HepG2 (cell line): ENCODE data around the gene NDFIP2. TPM values are rescaled to one million over a fixed set of nuclear protein-coding genes. Genes with fewer than 3 reads are reported as not detected.

Experiments
- ATAC-seq: fragments of 200-7000 bp; cut with Tn5 transposase; 3 replicates; pipeline ENCODE4 v1.9.1; 2020; ENCODE audit warnings: mild to moderate bottlenecking, moderate library complexity
- BruUV-seq: library from RNA; stranded (reverse); fragments of 400-500 nt; replicated peaks from 2 replicates; lab custom pipeline; 2021; lab: Mats Ljungman, UMichigan
- CTCF ChIA-PET: fragments of 300-600 bp; formaldehyde crosslinking; extraction: SDS; loops from one replicate; lab custom pipeline; 2021; ENCODE audit warnings: low total read pairs, inconsistent platforms, low intra/inter-chr PET ratio; lab: Yijun Ruan, JAX
- POLR2A ChIA-PET: fragments of 350-600 bp; sonication (Branson Sonifier 250); formaldehyde crosslinking; loops from one replicate; lab custom pipeline; 2020; ENCODE audit warnings: antibody characterized with exemption, inconsistent platforms; lab: Yijun Ruan, JAX
- DNase-seq: peaks from one replicate; pipeline ENCODE4 v3.0.0-alpha.2; 2015; ENCODE audit warnings: low spot score
- FAIRE-seq: peaks from 3 replicates; lab custom pipeline; 2011; peaks lifted over from hg19 to GRCh38; lab: Jason Lieb, UNC
- H2AFZ ChIP-seq: one replicate; pipeline ENCODE4 v1.6.1; 2011; ENCODE audit warnings: low read length, inconsistent platforms
- H3K27ac ChIP-seq: fragments of 300-600 bp; 3 replicates; pipeline ENCODE4 v1.8.0; 2011; ENCODE audit warnings: mixed run types, mild to moderate bottlenecking, mixed read lengths, low read length, inconsistent platforms; ENCODE audit not compliant: insufficient read depth; ENCODE audit errors: extremely low read length
- H3K27me3 ChIP-seq, 2 experiments: fragments of 200-600 bp in 1 of 2; 2 replicates in 1 of 2; 3 replicates in 1 of 2; pipeline versions ENCODE4 v1.6.0 to v1.8.0; 2011; ENCODE audit warnings: low read length in 2 of 2, mild to moderate bottlenecking in 2 of 2, moderate library complexity in 2 of 2, inconsistent platforms in 1 of 2; ENCODE audit not compliant: insufficient read depth in 2 of 2, control insufficient read depth in 1 of 2
- H3K36me3 ChIP-seq, 2 experiments: fragments of 200-600 bp in 1 of 2; replicated peaks in 1 of 2; 2 replicates in 1 of 2; 3 replicates in 1 of 2; pipeline versions ENCODE4 v1.5.1 to v1.8.0; 2011; ENCODE audit warnings: low read length in 2 of 2, inconsistent platforms in 1 of 2; ENCODE audit not compliant: insufficient read depth in 2 of 2, control insufficient read depth in 1 of 2
- H3K4me1 ChIP-seq: 2 replicates; pipeline ENCODE4 v1.5.1; 2012; ENCODE audit warnings: low read length, inconsistent platforms; ENCODE audit not compliant: insufficient read depth
- H3K4me2 ChIP-seq: 2 replicates; pipeline ENCODE4 v1.6.0; 2011; ENCODE audit warnings: low read depth, low read length, inconsistent platforms
- H3K4me3 ChIP-seq, 3 experiments: fragments of 200-600 bp in 1 of 3; sonication (generic), shearing (Covaris generic) in 1 of 3; replicated peaks in 1 of 3; 2 replicates each; pipeline ENCODE4 v1.5.1; 2011 to 2016; ENCODE audit warnings: low read length in 3 of 3, inconsistent platforms in 2 of 3, low read depth in 2 of 3, mild to moderate bottlenecking in 2 of 3, control low read depth in 1 of 3, mixed read lengths in 1 of 3; ENCODE audit not compliant: insufficient read depth in 1 of 3
- H3K79me2 ChIP-seq: one replicate; pipeline ENCODE4 v1.6.1; 2011; ENCODE audit warnings: low read length, inconsistent platforms; ENCODE audit not compliant: insufficient read depth
- H3K9ac ChIP-seq: 2 replicates; pipeline ENCODE4 v1.6.0; 2011; ENCODE audit warnings: mild to moderate bottlenecking, low read depth, low read length, inconsistent platforms; ENCODE audit not compliant: insufficient read depth
- H3K9me3 ChIP-seq: 2 replicates; pipeline ENCODE4 v1.5.1; 2012; ENCODE audit warnings: mild to moderate bottlenecking, low read length
- H4K20me1 ChIP-seq: 2 replicates; pipeline ENCODE4 v1.6.0; 2011; ENCODE audit warnings: inconsistent platforms, mild to moderate bottlenecking, low read length, moderate library complexity; ENCODE audit not compliant: insufficient read depth
- CENPX ChIP-seq: sonication (generic); formaldehyde crosslinking; IDR thresholded peaks from 2 replicates; pipeline ENCODE4 v1.9.0; 2021; ENCODE audit warnings: mild to moderate bottlenecking, missing genetic modification reagents, moderate library complexity
- ERF ChIP-seq: IDR thresholded peaks from 2 replicates; pipeline ENCODE4 v1.6.1; 2018; ENCODE audit warnings: missing biosample characterization, missing genetic modification reagents
- IKZF1 ChIP-seq: fragments of 450-650 bp; IDR thresholded peaks from 2 replicates; pipeline ENCODE4 v1.7.1; 2016
- MZF1 ChIP-seq: sonication (generic); formaldehyde crosslinking; IDR thresholded peaks from 2 replicates; pipeline ENCODE4 v1.8.1; 2023; ENCODE audit warnings: mild to moderate bottlenecking, missing genetic modification reagents, borderline replicate concordance
- SIX1 ChIP-seq: sonication (generic); formaldehyde crosslinking; IDR thresholded peaks from 2 replicates; pipeline ENCODE4 v1.4.0; 2020; ENCODE audit warnings: missing genetic modification reagents, borderline replicate concordance
- ZFP37 ChIP-seq: sonication (generic); formaldehyde crosslinking; IDR thresholded peaks from 2 replicates; pipeline ENCODE4 v1.4.0; 2020; ENCODE audit warnings: missing genetic modification reagents, borderline replicate concordance
- ZNF207 ChIP-seq: fragments of 450-650 bp; IDR thresholded peaks from 2 replicates; pipeline ENCODE4 v1.6.1; 2016; ENCODE audit warnings: antibody characterized with exemption, borderline replicate concordance
- WGBS: methylation state at CpG from one replicate; pipeline ENCODE4 v1.1.6; 2017; ENCODE audit warnings: low lambda C conversion rate; 5-methylcytosine and 5-hydroxymethylcytosine counted together
- in situ Hi-C: cut with HindIII; loops from 2 replicates; pipeline ENCODE4 v1.10.0; 2017; ENCODE audit warnings: low pct_unique_long_range_greater_than_20kb; ENCODE audit not compliant: extremely low pct_ligation_motif_present
- intact Hi-C: fragments of 100-400 bp; cut with micrococcal nuclease; formaldehyde crosslinking; loops from one replicate; pipeline ENCODE4 v1.10.0; 2022; ENCODE audit not compliant: unreplicated experiment
- polyA plus RNA-seq, 8 experiments: library from polyadenylated mRNA; depleted of rRNA in 3 of 8; stranded (reverse) in 7 of 8; unstranded in 1 of 8; fragments of >200 nt; fragmentation: Illumina TruSeq in 4 of 8; extraction: Trizol in 4 of 8; gene quantifications; 2 replicates each; pipeline versions ENCODE4 v1.2.1 to v1.2.3, GENCODE V29; 2011 to 2016; ENCODE audit warnings: low read depth in 4 of 8, missing spikeins in 1 of 8, mixed read lengths in 1 of 8; ENCODE audit not compliant: insufficient read depth in 1 of 8
- total RNA-seq, 5 experiments: library from RNA; depleted of rRNA; stranded (reverse); fragments of >200 nt; fragmentation: Illumina TruSeq; extraction: Trizol; gene quantifications; 2 replicates each; pipeline ENCODE4 v1.2.3, GENCODE V29; 2016; ENCODE audit warnings: low read depth in 1 of 5
- TF ChIP-seq, protein P1 (sequence below): sonication (generic); formaldehyde crosslinking; IDR thresholded peaks from 2 replicates; pipeline ENCODE4 v1.8.1; 2022; ENCODE audit warnings: low read depth, mild to moderate bottlenecking, missing genetic modification reagents
- TF ChIP-seq, protein P2 (sequence below): sonication (generic); formaldehyde crosslinking; conservative IDR thresholded peaks from 2 replicates; pipeline ENCODE4 v1.8.1; 2023; ENCODE audit warnings: missing genetic modification reagents

The NDFIP2 gene
- total and polyA plus RNA-seq, 2 of the 13 experiments (the other 11 are each of a cell fraction or from before 2014, with no cell fraction given): 23.2 to 32.0 TPM

DNA sequence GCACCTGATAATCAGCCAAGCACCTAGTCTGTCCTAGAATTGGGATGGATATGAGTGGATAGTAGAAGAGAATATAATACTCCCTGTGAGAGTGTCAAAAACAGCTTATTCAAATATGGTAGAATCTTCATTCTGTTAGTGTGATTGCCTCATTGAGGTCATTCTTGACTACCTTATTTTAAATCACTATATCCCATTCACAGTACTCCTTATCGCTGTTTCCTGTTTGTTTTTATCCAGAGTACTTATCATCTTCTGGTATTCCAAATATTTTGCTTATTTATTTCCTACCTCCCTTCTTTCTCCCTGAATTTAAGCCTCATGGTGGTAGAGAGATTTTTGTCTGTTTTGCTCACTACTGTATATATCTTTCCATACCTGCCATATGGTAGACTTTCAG, 9.9 kb downstream of the NDFIP2 start:
- ATAC-seq (no peak), DNase-seq (no peak), FAIRE-seq (no peak)
- Histone ChIP-seq H3K27ac (no peak overlapping the region), H3K79me2 (peaks cover 70% of the 10 kb centered on the region), H3K4me1 (peaks cover 18% of the 10 kb centered on the region), H3K4me3 (no peak overlapping the region), H3K27me3 (no peaks in the 10 kb centered on the region), H3K36me3 (no peaks in the 10 kb centered on the region), H3K4me2 (no peak overlapping the region), H3K9ac (no peak overlapping the region), H2AFZ (no peak overlapping the region), H4K20me1 (no peaks in the 10 kb centered on the region), H3K9me3 (no peaks in the 10 kb centered on the region)
- ChIA-PET CTCF (no interaction called here), POLR2A (no interaction called here)
- 100% methylated on average over 1 of the region's 1 CpG for WGBS
- BruUV-seq: no TSS peak
- intact Hi-C loops: loop anchor here (10.0 kb wide), 1 partner anchor 854 kb away; the partner anchor contains the start of gene SPRY2
- in situ Hi-C loops: no loop called here
- TF ChIP-seq MZF1 (no peak), SIX1 (CRISPR knock-in tag) (no peak), CENPX (CRISPR knock-in tag) (no peak), ZFP37 (CRISPR knock-in tag) (no peak), ZNF207 (no peak), IKZF1 (no peak), ERF (CRISPR knock-in tag) (no peak)
- TF ChIP-seq, protein P1, sequence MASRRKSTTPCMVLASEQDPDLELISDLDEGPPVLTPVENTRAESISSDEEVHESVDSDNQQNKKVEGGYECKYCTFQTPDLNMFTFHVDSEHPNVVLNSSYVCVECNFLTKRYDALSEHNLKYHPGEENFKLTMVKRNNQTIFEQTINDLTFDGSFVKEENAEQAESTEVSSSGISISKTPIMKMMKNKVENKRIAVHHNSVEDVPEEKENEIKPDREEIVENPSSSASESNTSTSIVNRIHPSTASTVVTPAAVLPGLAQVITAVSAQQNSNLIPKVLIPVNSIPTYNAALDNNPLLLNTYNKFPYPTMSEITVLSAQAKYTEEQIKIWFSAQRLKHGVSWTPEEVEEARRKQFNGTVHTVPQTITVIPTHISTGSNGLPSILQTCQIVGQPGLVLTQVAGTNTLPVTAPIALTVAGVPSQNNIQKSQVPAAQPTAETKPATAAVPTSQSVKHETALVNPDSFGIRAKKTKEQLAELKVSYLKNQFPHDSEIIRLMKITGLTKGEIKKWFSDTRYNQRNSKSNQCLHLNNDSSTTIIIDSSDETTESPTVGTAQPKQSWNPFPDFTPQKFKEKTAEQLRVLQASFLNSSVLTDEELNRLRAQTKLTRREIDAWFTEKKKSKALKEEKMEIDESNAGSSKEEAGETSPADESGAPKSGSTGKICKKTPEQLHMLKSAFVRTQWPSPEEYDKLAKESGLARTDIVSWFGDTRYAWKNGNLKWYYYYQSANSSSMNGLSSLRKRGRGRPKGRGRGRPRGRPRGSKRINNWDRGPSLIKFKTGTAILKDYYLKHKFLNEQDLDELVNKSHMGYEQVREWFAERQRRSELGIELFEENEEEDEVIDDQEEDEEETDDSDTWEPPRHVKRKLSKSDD: no peak
- TF ChIP-seq, protein P2, sequence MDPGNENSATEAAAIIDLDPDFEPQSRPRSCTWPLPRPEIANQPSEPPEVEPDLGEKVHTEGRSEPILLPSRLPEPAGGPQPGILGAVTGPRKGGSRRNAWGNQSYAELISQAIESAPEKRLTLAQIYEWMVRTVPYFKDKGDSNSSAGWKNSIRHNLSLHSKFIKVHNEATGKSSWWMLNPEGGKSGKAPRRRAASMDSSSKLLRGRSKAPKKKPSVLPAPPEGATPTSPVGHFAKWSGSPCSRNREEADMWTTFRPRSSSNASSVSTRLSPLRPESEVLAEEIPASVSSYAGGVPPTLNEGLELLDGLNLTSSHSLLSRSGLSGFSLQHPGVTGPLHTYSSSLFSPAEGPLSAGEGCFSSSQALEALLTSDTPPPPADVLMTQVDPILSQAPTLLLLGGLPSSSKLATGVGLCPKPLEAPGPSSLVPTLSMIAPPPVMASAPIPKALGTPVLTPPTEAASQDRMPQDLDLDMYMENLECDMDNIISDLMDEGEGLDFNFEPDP (CRISPR knock-in tag): no peak
- TF ChIP-seq, all 625 proteins: peak for 0
